NCI-H146 (cell line): Measurements from ENCODE around the gene CFL1.
A peak's percentile ranks its signal among the peaks of the same experiment; 100 is the strongest.
"Not testable (repeated sequence)": the region's sequence is repeated elsewhere in the genome, so short reads cannot be mapped to it uniquely, and the experiment has no call there.

Experiments
- DNase-seq: peaks from one replicate; lab custom pipeline; 2025; lab: John Stamatoyannopoulos, UW

CFL1 gene

DNA sequence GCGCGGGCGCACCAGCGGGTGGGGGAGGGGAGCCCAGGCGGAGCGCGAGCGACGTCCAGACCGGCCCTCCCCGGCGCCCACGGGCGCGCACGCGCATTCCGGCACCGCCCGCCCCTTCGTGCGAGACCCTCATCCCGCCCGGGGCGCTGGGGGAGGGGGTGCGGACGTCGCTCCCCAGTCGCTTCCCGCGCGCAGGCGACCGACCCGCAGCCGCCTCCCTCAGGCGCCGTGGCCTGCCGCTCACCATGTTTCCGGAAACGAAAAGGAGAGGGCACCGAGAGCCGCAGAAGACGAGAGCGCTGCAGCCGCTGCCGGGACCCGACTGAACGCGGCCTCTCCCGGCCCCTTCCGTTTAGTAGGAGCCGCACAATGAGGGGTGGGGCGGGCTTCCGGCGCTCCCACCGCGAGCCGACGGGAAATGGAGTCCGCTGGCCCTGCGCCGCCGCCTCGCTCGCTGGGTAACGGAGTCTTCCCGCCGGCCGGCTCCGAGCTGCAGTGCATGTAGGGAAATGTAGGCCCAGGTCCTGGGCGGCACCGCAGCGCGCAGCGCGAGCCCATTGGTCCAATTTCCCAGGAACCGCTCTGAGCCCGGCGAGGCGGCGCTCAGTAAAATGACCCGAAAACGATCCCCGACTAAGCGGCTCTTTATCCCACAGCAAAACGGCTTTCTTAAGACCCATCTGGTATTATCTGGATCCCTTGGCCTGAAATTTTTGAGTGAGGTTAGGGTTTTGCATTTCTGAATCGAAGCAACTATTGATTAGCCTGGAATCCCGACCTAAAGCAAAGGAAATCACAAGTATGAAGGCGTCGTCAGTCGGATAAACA, at the start of gene CFL1:
Gene CFL1, minus strand, starts transcription at position 328 of the 828 bp plus-strand sequence. Its CDS starts 81 bp downstream, at position 247.
- DNase-seq: peak; percentile 98

- DNase-seq: no peak
Measured at GRCh38 chr11:65906602-65907001, 48.6 kb upstream of the CFL1 start.

GRCh38 chr11:65903715-65904114, 45.7 kb upstream of the CFL1 start:
- no peak for DNase-seq

DNA sequence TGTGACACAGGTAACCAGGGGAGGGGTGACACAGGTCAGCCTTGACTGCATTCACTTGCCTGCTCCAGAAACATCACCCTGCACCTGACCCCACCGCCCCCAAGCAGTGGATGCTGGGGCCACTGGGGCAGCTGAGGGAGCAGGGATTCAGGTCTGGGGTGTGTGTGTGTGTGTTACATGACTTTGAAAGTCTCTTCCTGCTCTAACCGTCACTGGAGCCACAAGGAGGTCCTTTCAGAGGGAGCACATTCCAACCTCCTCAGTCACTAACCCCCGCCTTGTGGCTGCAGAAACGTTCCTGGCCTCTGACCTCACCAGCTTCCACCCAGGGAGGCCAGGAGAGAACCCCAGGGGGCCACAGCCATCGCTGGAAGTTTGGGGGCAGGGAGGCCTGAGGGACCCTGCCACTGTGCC, 45.1 kb upstream of the CFL1 start:
- no peak for DNase-seq

DNA sequence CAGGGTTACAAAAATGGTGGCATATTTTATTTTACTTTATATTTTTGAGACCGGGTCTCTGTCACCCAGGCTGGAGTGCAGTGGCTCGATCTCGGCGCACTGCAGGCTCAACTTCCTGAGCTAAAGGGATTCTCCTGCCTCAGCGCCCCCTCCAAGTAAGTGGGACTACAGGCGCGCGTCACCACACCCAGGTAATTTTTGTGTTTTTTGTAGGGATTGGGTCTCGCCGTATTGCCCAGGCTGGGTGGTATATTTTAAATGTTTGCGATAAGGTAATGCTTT, 42.9 kb upstream of the CFL1 start:
- no peak for DNase-seq

DNA sequence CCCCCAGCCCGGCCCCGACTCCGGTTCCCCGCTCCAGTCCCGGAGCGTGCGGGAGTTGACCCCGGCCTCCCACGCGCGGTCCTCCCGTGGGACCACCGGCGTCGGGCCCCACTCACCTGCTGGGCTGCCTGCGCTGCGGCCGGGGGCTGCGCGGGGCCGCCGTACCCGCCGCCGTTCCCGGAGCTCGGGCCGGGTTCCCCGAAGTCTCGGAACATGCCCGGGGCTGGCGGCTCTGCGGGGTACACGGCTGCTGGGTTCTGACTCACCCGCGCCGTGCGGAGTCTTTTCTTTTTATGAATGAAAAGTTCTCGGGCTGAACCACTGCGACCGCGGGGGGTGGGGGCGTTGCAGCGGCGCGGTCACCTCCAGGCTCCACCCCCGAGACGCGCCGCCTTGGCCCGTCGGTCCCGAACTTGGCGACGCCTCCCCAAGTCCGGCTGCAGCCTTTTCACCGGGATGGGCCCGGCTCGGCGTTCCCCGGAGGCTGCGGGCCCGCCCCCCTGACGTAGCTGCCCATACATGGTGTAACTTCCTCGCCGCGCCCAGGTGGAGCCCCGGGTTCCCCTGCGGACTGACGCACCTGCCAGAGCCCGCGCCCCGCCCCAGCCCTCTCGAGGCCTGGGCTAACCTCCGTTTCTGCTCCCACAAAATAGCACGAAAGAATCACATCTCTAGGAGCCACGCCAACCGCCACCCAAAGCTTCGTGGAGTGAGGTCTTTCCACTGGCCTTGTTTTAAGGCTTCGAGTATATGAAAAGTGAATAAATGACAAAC, 42.3 kb upstream of the CFL1 start, which contains the start of gene FOSL1:
Gene FOSL1, minus strand, starts transcription at position 264 of the 774 bp plus-strand sequence. Its CDS starts 49 bp downstream, at position 215.
- DNase-seq: peak; percentile 80

DNA sequence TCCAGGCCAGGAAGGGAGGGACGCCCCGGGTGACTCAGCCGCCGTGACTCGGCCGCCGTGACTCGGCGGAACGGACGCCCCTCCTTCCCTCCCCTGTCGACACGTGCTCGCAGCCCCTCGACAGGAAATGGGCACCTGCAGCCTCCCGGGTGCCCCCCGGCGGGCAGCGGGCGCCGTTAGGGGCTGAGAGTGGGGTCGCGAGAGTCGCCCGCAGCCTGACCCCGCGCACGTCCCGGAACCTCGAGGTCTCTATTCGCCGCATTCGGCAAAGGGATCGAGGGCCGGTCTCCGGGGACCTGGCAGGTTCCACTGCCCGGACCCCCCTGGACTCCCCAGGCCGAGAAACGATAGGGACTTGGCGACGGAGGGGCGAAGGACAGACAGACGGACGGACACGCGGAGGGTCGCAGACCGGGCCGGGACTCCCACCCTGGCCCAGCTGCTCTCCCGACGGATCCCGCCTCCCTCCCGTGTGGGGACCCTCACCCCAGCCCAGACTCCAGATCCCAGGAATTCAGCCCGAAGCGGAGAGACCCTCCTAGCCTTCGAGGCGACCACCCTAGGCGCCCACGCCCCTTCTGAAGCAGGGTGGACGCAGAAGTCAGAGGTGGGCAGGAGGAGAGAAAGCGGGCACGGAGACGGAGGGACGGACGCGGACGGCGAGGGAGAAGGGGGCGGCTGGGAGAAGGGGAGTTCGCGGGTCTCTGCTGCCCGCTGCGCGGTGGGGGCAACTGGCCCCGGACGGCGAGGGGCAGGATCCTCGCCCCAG, 41.6 kb upstream of the CFL1 start:
- DNase-seq: no peak

DNA sequence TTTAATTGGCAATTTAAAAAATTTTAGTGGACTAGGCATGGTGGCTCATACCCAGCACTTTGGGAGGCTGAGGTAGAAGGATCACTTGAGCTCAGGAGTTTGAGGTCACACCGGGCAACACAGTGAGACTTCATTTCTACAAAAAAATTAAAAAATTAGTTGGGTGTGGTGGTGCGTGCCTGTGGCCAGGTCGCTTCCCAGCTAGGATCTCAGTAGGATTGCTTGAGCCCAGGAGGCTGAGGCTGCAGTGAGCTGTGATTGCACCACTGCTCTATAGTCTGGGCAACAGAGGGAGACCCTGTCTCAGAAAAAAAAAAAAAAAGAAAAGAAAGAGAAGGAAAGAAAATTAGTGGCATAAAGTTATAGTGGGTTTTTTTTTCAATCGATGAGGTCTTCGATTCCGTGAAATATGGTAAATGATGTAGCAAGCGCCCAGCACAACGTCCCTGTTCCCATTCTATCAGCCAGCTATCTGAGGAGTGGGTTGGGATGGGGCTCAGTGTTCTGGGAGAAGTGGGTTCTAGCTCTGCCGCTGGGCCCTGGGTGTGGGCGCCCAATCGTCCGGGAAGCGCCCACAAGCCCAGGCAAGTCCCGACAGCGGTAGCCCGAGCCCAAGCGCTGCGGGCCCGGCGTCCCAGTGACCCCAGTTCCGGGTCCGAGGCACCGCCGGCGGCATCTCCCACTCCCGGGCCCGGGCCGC, 40.8 kb upstream of the CFL1 start:
- DNase-seq: no peak

GRCh38 chr11:65897020-65897471, 39.1 kb upstream of the CFL1 start:
- DNase-seq: no peak

DNA sequence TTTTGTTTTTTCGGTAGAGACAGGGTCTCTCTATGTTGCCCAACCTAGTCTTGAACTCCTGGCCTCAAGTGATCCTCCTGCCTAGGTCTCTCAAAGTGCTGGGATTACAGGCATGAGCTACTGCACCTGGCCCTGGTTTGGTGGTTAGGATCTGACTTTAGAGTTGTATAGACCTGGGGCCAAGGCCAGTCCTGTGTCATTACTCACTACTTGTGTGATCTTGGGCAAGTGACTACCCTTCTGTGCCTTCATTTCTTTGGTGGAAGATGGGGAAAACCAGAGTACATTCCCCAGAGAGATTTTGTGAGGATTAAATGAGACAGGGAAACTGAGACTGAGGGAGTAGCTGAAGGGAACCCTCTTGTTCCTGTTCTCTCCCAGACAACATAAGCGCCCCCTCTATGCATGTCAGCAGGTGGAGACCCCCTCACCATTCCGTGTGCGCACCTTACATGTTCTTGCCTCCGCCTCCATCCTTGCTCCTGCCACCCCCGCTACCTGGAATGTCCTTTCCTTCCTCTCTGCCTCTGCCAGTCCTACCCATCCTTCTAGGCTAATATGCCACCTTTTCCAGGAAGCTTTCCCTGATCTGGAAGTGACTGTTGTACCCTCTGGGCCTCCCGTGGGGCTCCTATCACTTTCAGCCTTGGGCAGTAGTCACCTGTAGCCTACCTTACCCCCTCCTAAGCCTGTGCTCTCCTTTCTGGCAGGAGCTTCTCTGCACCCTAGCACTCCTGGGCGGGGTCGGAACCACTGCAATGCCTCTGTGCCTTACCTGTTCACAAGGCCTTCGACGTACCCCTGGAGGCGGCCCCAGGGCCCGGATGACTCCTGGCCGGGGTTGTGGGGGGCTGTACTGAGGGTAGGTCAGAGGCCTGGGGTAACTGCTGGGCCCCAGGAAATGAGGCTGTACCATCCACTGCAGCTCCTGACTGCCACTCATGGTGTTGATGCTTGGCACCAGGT, 38.3 kb upstream of the CFL1 start:
- no peak for DNase-seq

- DNase-seq: no peak
Measured at GRCh38 chr11:65895482-65895981, 37.6 kb upstream of the CFL1 start.

DNA sequence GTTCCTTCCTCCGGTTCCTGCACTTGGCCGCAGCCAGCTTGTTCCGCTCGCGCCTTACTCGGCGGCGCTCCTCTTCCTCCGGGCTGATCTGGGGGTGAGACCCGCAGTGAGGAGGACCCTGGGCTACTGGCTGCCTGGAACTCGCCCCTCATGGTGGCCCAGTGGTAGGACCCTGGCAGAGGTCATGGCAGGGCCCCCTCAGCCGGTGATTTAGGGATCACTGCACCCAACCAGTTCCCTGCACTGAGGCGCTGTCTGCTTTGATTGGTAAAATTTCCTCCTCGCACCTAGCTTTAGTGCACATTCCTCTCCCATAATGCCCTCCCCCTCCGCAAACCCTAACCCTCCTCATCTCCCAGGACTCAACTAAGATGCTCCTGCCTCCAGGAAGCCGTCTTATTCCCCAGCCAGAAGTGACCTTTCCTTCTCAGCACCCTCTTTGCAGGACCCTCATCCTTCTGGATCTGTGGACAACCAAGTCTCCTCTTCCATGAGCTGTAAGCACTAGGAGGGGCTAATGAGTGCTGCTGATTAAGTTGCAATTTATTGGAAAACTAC, 36.1 kb upstream of the CFL1 start:
- DNase-seq: no peak

DNA sequence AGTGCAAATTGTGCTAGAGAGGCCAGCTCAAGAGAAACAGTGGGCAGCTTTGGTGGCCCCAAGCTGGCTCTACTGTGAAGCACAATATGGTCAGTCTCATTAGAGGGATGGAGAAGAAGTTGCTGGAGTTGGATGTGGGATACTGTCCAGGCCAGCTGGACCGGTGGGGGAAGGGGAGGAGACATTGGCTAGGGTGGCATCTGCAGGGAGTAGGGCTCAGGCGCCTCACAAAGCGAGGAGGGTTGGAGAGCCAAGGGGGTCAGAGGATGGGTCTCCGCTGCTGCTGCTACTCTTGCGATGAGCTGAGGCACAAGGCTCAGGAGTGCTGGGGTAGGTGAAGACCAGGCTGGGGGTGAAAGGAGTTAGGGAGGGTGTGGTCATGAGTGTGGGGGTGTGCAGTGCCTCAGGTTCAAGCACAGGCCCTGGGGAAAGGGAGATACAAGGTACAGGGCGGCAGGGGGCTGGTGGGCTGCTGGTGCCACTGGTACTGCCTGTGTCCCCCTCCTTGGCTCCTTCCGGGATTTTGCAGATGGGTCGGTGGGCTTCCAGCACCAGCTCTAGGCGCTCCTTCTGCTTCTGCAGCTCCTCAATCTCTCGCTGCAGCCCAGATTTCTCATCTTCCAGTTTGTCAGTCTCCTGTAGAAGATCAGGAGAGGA, 34.8 kb upstream of the CFL1 start:
- no peak for DNase-seq

GRCh38 chr11:65892137-65892540, 34.2 kb upstream of the CFL1 start:
- DNase-seq: not testable (repeated sequence)

- peak; percentile 52 for DNase-seq
Measured at GRCh38 chr11:65891219-65892136, 33.5 kb upstream of the CFL1 start.

GRCh38 chr11:65890324-65891218, 32.6 kb upstream of the CFL1 start, which contains the start of gene CCDC85B:
TSS of gene CCDC85B (plus strand) at chr11:65890673. CDS start at chr11:65890784, 111 bp downstream.
- DNase-seq: peak; percentile 95

GRCh38 chr11:65888163-65888814, 30.3 kb upstream of the CFL1 start, which contains the start of gene FIBP:
TSS of gene FIBP (minus strand) at chr11:65888471. CDS start at chr11:65888418, 53 bp downstream.
- DNase-seq: peak; percentile 97
